Measurements from ENCODE around the gene JAML.

JAML gene

GRCh38 chr11:118217575-118217974, 7.2 kb downstream of the JAML start:
- in situ Hi-C loops (cut with MboI; ENCODE audit: low sequenced_read_pairs): no loop called here

GRCh38 chr11:118216621-118217481, 8.0 kb downstream of the JAML start:
- in situ Hi-C loops (cut with MboI; ENCODE audit: low sequenced_read_pairs): no loop called here

- in situ Hi-C loops (cut with MboI; ENCODE audit: low sequenced_read_pairs): no loop called here
These were observed 9.0 kb downstream of the JAML start for GRCh38 chr11:118215765-118216164.

GRCh38 chr11:118215262-118215661, 9.5 kb downstream of the JAML start:
- in situ Hi-C loops (cut with MboI; ENCODE audit: low sequenced_read_pairs): no loop called here

GRCh38 chr11:118214210-118214914, 10.4 kb downstream of the JAML start:
- in situ Hi-C loops (cut with MboI; ENCODE audit: low sequenced_read_pairs): no loop called here

- in situ Hi-C loops (cut with MboI; ENCODE audit: low sequenced_read_pairs): no loop called here
These were observed 11.0 kb downstream of the JAML start for GRCh38 chr11:118213781-118214180.

GRCh38 chr11:118213201-118213600, 11.6 kb downstream of the JAML start:
- in situ Hi-C loops (cut with MboI; ENCODE audit: low sequenced_read_pairs): no loop called here

GRCh38 chr11:118212781-118213191, 12.0 kb downstream of the JAML start:
- in situ Hi-C loops (cut with MboI; ENCODE audit: low sequenced_read_pairs): no loop called here

GRCh38 chr11:118212131-118212725, 12.6 kb downstream of the JAML start:
- in situ Hi-C loops (cut with MboI; ENCODE audit: low sequenced_read_pairs): no loop called here

GRCh38 chr11:118211006-118211405, 13.8 kb downstream of the JAML start:
- in situ Hi-C loops (cut with MboI; ENCODE audit: low sequenced_read_pairs): no loop called here

GRCh38 chr11:118210323-118210722, 14.5 kb downstream of the JAML start:
- in situ Hi-C loops (cut with MboI; ENCODE audit: low sequenced_read_pairs): no loop called here

GRCh38 chr11:118209033-118209432, 15.8 kb downstream of the JAML start:
- in situ Hi-C loops (cut with MboI; ENCODE audit: low sequenced_read_pairs): no loop called here

GRCh38 chr11:118207079-118207478, 17.7 kb downstream of the JAML start:
- in situ Hi-C loops (cut with MboI; ENCODE audit: low sequenced_read_pairs): no loop called here

- in situ Hi-C loops (cut with MboI; ENCODE audit: low sequenced_read_pairs): no loop called here
These were observed 18.3 kb downstream of the JAML start for GRCh38 chr11:118206391-118207031.

- in situ Hi-C loops (cut with MboI; ENCODE audit: low sequenced_read_pairs): no loop called here
These were observed 19.0 kb downstream of the JAML start for GRCh38 chr11:118205606-118206378.

GRCh38 chr11:118202599-118203422, 22.0 kb downstream of the JAML start:
- in situ Hi-C loops (cut with MboI; ENCODE audit: low sequenced_read_pairs): no loop called here

GRCh38 chr11:118201966-118202365, 22.8 kb downstream of the JAML start:
- in situ Hi-C loops (cut with MboI; ENCODE audit: low sequenced_read_pairs): no loop called here

GRCh38 chr11:118200901-118201680, 23.7 kb downstream of the JAML start:
- in situ Hi-C loops (cut with MboI; ENCODE audit: low sequenced_read_pairs): no loop called here

- in situ Hi-C loops (cut with MboI; ENCODE audit: low sequenced_read_pairs): no loop called here
These were observed 24.3 kb downstream of the JAML start for GRCh38 chr11:118200497-118200896.

Measured in HL-60/S4 (cell line).